ENCODE results near the gene SCAPER. TPM values are rescaled to one million over a fixed set of nuclear protein-coding genes. Genes with fewer than 3 reads are reported as not detected.

Gene SCAPER
- total RNA-seq, 1 donor from 2014 or later = 78.1 TPM

GRCh38 chr15:76682259-76682658 is 222.9 kb downstream of the SCAPER start:
- no peaks in the 10 kb centered on the region for H3K27me3 ChIP-seq
- intact Hi-C loops (cut with DNase I) = no loop called here
- DNase-seq (ENCODE audit: low spot score in 2 of 2) = no peak
- H3K27ac ChIP-seq = no peak overlapping the region
- H3K36me3 ChIP-seq = peaks cover 0 to 4% of the 10 kb centered on the region in 2 donors
- no peak overlapping the region for H3K4me3 ChIP-seq
- H3K4me1 ChIP-seq = no peaks in the 10 kb centered on the region
- H3K9me3 ChIP-seq = peaks cover 0 to 3% of the 10 kb centered on the region in 2 donors
- TF ChIP-seq CTCF (IDR thresholded peaks at IDR 0.05) = no peak

GRCh38 chr15:76678766-76679165 is 226.4 kb downstream of the SCAPER start:
- no peaks in the 10 kb centered on the region for H3K9me3 ChIP-seq
- TF ChIP-seq CTCF (IDR thresholded peaks at IDR 0.05) = no peak
- no peaks in the 10 kb centered on the region for H3K4me1 ChIP-seq
- intact Hi-C loops (cut with DNase I) = no loop called here
- no peak overlapping the region for H3K4me3 ChIP-seq
- no peak overlapping the region for H3K27ac ChIP-seq
- DNase-seq (ENCODE audit: low spot score in 2 of 2) = no peak
- H3K36me3 ChIP-seq = peaks cover 0 to 4% of the 10 kb centered on the region in 2 donors
- H3K27me3 ChIP-seq = no peaks in the 10 kb centered on the region

- no peaks in the 10 kb centered on the region for H3K4me1 ChIP-seq
- no peak overlapping the region for H3K27ac ChIP-seq
- no peak overlapping the region for H3K4me3 ChIP-seq
- intact Hi-C loops (cut with DNase I) = no loop called here
- no peaks in the 10 kb centered on the region for H3K27me3 ChIP-seq
- no peak for TF ChIP-seq CTCF (IDR thresholded peaks at IDR 0.05)
- peaks cover 0 to 2% of the 10 kb centered on the region in 2 donors for H3K36me3 ChIP-seq
- DNase-seq (ENCODE audit: low spot score in 2 of 2) = no peak
- H3K9me3 ChIP-seq = no peaks in the 10 kb centered on the region
Observed at GRCh38 chr15:76674883-76675282, 230.3 kb downstream of the SCAPER start.

GRCh38 chr15:76669521-76670207 is 235.5 kb downstream of the SCAPER start:
- TF ChIP-seq CTCF (IDR thresholded peaks at IDR 0.05) = no peak
- intact Hi-C loops (cut with DNase I) = no loop called here
- no peaks in the 10 kb centered on the region for H3K9me3 ChIP-seq
- no peak overlapping the region for H3K4me3 ChIP-seq
- no peak overlapping the region for H3K27ac ChIP-seq
- DNase-seq (ENCODE audit: low spot score in 2 of 2) = no peak
- peaks cover 0 to 7% of the 10 kb centered on the region in 2 donors for H3K36me3 ChIP-seq
- H3K27me3 ChIP-seq = no peaks in the 10 kb centered on the region
- H3K4me1 ChIP-seq = no peaks in the 10 kb centered on the region

- peaks cover 0 to 7% of the 10 kb centered on the region in 2 donors for H3K36me3 ChIP-seq
- DNase-seq (ENCODE audit: low spot score in 2 of 2) = no peak
- no peak for TF ChIP-seq CTCF (IDR thresholded peaks at IDR 0.05)
- H3K9me3 ChIP-seq = no peaks in the 10 kb centered on the region
- no peaks in the 10 kb centered on the region for H3K27me3 ChIP-seq
- H3K4me3 ChIP-seq = no peak overlapping the region
- no peak overlapping the region for H3K27ac ChIP-seq
- intact Hi-C loops (cut with DNase I) = no loop called here
- H3K4me1 ChIP-seq = no peaks in the 10 kb centered on the region
Observed at GRCh38 chr15:76668900-76669299, 236.2 kb downstream of the SCAPER start.
